AG04450 (cell line): ENCODE data around the gene COL23A1. TPM values are rescaled to one million over a fixed set of nuclear protein-coding genes. Genes with fewer than 3 reads are reported as not detected.
"Not testable (repeated sequence)": the region's sequence is repeated elsewhere in the genome, so short reads cannot be mapped to it uniquely, and the experiment has no call there.

Source experiments
- CTCF ChIA-PET: fragments of 300-600, 350-600 bp; formaldehyde crosslinking; extraction: SDS; loops from one replicate; lab custom pipeline; 2022; ENCODE audit warnings: antibody characterized with exemption, inconsistent platforms; lab: Charles Lee
- POLR2A ChIA-PET: fragments of 350-600 bp; formaldehyde crosslinking; extraction: SDS; loops from one replicate; lab custom pipeline; 2021; ENCODE audit warnings: antibody characterized with exemption, inconsistent platforms; lab: Yijun Ruan, JAX
- DNase-seq: peaks from one replicate; pipeline ENCODE4 v3.0.0-alpha.2; 2011; ENCODE audit warnings: low read depth, low spot score
- H3K27ac ChIP-seq: one replicate; pipeline ENCODE4 v1.5.1; 2012; ENCODE audit warnings: low read depth, low read length, control low read depth
- H3K27me3 ChIP-seq: one replicate; pipeline ENCODE4 v1.6.0; 2012; ENCODE audit warnings: low read length; ENCODE audit not compliant: control insufficient read depth, insufficient read depth
- H3K4me3 ChIP-seq: 2 replicates; pipeline ENCODE4 v1.5.1; 2011; ENCODE audit warnings: mild to moderate bottlenecking, low read depth, low read length, control low read depth
- H3K9me3 ChIP-seq: 2 replicates; pipeline ENCODE4 v1.5.1; 2012; ENCODE audit warnings: low read length; ENCODE audit not compliant: control insufficient read depth, insufficient read depth
- polyA plus RNA-seq: library from polyadenylated mRNA; depleted of rRNA; stranded (reverse); fragments of >200 nt; gene quantifications from 2 replicates; pipeline ENCODE4 v1.2.3, GENCODE V29; 2011
- TF ChIP-seq, protein P1 (sequence below): IDR thresholded peaks from 2 replicates; pipeline ENCODE4 v1.5.1; 2011; ENCODE audit warnings: low read depth, low read length, control low read depth, inconsistent platforms

Gene COL23A1
- polyA plus RNA-seq, 1 experiment, result not detected

DNA sequence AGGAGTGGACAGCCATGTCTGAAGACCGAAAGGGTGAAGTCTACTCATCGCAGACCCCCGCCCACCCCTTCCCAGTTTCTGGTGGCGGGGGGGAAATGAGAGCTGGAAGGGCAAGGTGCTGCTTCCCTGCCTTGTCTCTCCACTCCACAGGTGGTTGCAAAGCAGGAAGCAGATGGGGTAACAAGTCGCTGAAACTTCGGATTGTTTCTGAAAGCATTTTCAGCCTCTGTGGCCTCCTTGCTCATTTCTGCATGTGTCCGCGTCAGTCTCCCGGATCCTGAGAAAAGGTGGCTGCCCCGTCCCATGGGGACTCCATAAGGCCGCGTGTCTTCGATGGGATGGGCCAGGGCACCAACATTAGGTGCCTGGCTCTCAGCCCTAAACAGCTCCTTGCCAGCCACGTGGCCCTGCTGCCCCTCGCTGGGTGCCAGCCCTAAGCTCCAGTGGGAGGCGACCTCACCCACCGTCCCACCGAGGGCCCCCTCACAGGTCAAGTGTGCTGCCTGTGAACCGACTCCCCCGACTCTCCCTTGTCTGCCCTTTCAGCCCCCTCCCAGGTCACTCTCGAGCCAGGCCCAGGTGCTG lies 358.6 kb downstream of the COL23A1 start:
- Histone ChIP-seq H3K9me3 (peaks cover 10% of the 10 kb centered on the region), H3K4me3 (peak overlapping the region; percentile 86), H3K27me3 (no peaks in the 10 kb centered on the region), H3K27ac (peak overlapping the region; percentile 57)
- ChIA-PET POLR2A (interaction anchor here (2.3 kb wide), 1 partner anchor 27 kb away, joined by 12 read pairs; the partner anchor contains the start of gene HNRNPAB), CTCF (interaction anchor here (0.8 kb wide), 1 partner anchor 26 kb away, joined by 3 read pairs; no protein-coding TSS in a partner anchor)
- no peak for DNase-seq
- TF ChIP-seq, protein P1, sequence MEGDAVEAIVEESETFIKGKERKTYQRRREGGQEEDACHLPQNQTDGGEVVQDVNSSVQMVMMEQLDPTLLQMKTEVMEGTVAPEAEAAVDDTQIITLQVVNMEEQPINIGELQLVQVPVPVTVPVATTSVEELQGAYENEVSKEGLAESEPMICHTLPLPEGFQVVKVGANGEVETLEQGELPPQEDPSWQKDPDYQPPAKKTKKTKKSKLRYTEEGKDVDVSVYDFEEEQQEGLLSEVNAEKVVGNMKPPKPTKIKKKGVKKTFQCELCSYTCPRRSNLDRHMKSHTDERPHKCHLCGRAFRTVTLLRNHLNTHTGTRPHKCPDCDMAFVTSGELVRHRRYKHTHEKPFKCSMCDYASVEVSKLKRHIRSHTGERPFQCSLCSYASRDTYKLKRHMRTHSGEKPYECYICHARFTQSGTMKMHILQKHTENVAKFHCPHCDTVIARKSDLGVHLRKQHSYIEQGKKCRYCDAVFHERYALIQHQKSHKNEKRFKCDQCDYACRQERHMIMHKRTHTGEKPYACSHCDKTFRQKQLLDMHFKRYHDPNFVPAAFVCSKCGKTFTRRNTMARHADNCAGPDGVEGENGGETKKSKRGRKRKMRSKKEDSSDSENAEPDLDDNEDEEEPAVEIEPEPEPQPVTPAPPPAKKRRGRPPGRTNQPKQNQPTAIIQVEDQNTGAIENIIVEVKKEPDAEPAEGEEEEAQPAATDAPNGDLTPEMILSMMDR, result no peak

DNA sequence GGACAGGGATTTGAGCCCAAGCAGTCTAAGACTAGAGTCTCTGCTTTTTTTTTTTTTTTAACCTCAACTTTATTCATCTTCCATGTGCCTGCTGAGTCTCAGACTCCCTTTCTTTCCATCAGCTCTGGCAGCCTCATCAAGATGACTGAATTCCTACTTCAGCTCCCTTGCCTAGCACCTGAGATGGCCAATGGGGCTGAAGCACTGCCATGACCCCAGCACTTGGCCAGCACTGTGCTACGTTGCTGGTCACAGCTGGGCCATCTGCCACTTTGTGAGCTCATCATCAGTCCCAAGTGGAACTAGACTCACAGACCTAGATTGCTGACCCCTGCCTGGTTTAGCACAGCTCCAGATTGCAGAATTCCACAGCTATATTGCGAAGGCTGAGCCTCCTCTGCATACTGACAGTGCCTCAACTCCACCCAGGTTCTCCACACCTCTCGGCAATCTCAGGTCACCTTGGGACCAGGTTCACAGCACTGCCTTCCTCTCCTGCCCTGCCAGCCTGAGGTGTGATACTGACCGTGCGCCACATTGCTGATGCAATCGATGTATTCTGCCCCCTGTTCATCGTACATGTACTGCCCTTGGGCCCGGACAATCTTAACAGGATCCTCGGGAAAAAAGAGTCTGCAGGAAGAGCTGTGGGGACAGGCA lies 359.2 kb downstream of the COL23A1 start:
- DNase-seq, result no peak
- peaks cover 10% of the 10 kb centered on the region for H3K9me3 ChIP-seq
- ChIA-PET CTCF (interaction anchor here (0.8 kb wide), 1 partner anchor 25 kb away, joined by 3 read pairs; no protein-coding TSS in a partner anchor), POLR2A (interaction anchor here (0.7 to 2.3 kb wide), 2 partner anchors 13 to 27 kb away, joined by 4 to 12 read pairs; partner anchors contain the start of gene HNRNPAB)
- H3K27me3 ChIP-seq, result no peaks in the 10 kb centered on the region
- no peak overlapping the region for H3K27ac ChIP-seq
- peak overlapping the region; percentile 86 for H3K4me3 ChIP-seq
- TF ChIP-seq, protein P1, result no peak

DNA sequence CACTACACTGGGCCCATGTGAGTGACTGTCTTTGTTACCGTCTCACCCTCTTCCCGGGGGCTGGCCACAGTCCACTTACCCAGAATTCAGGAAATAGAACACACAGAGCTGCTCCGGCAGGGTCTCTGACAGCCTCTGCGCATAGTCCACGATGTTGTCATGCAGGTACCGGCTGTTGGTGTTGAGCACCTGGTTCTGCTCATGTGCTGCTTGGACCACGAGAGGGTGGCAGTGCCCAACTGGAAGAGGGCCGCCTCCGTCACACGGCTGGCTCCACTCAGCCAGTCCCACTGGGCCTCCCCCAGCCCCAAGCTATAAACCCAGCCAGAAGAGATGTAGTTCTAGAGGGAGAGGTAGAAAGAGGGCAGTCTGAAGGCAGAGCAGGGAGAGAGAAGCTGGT lies 360.3 kb downstream of the COL23A1 start:
- ChIA-PET POLR2A (interaction anchor here (0.6 kb wide), 1 partner anchor 496 kb away, joined by 3 read pairs; no protein-coding TSS in a partner anchor), CTCF (no interaction called here)
- no peak overlapping the region for H3K27ac ChIP-seq
- TF ChIP-seq, protein P1, result no peak
- H3K9me3 ChIP-seq, result peaks cover 10% of the 10 kb centered on the region
- H3K4me3 ChIP-seq, result no peak overlapping the region
- no peaks in the 10 kb centered on the region for H3K27me3 ChIP-seq
- no peak for DNase-seq

DNA sequence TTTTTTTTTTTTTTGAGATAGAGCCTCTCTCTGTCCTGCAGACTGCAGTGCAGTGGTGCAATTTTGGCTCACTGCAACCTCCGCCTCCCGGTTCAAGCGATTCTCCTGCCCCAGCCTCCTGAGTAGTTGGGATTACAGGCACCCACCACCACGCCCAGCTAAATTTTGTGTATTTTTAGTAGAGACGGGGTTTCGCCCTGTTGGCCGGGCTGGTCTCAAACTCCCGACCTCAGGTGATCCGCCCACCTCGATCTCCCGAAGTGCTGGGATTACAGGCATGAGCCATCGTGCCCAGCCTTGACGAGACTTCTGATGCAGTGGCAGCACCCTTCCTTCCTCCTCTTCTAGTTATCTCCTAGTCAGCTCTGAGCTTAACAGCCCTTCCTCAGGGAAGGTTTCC lies 361.1 kb downstream of the COL23A1 start:
- POLR2A ChIA-PET, result interaction anchor here (0.6 to 1.5 kb wide), 2 partner anchors 25 to 497 kb away, joined by 3 to 4 read pairs; partner anchors contain the start of gene HNRNPAB
- DNase-seq, H3K4me3 ChIP-seq, H3K27ac ChIP-seq, H3K27me3 ChIP-seq, CTCF ChIA-PET: not testable (repeated sequence)
- peaks cover 10% of the 10 kb centered on the region for H3K9me3 ChIP-seq

DNA sequence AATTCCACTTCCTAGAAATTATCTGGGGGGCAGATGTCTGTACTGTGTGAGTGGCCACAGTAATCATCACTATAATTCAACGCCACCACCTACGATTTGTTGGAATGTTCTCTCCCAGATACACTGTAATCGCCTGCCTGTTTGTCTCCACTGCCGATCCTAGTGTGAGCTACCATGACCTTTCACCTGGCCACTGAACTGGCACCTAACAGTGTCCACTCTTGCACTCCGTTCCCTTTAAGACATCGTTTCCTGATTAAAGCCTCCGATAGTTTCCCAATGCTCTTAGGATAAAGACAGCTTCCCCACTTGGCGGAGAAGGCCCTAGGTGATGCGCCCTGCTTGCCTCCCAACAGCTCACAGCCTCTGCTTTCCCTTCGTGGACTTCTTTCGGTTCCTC lies 361.6 kb downstream of the COL23A1 start:
- ChIA-PET POLR2A (interaction anchor here (1.5 kb wide), 1 partner anchor 24 kb away, joined by 4 read pairs; the partner anchor contains the start of gene HNRNPAB), CTCF (no interaction called here)
- H3K4me3 ChIP-seq, result no peak overlapping the region
- no peak for DNase-seq
- H3K27ac ChIP-seq, result no peak overlapping the region
- peaks cover 10% of the 10 kb centered on the region for H3K9me3 ChIP-seq
- TF ChIP-seq, protein P1, result no peak
- H3K27me3 ChIP-seq, result no peaks in the 10 kb centered on the region
